ENCODE measurements around the gene RPL22.

RPL22 gene

DNA sequence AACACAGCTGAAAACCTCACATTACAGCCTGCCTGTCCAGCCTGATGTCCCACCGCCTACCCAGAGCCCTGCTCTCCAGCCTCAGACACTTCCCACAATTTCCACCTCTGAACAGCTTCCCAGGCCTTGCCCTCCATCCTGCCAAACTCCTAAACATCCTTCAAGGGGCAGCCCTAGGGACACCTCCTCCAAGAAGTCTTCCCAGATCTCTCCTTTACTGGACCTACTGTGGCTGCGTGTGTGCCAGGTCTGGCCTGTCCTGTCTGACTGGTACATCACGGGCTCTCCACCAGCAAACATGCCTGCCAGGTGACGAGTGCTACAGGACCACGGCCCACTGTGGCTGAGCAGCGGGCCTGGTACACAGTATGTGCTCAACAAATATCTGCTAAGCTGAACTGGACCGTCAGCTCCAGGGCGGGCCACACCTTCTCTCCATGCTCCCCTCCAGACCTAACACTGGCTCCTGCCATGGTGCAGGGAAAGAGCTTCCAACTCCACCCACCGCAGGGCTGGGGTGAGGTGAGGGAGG lies 48.0 kb downstream of the RPL22 start:
- DNase-seq, result no peak

DNA sequence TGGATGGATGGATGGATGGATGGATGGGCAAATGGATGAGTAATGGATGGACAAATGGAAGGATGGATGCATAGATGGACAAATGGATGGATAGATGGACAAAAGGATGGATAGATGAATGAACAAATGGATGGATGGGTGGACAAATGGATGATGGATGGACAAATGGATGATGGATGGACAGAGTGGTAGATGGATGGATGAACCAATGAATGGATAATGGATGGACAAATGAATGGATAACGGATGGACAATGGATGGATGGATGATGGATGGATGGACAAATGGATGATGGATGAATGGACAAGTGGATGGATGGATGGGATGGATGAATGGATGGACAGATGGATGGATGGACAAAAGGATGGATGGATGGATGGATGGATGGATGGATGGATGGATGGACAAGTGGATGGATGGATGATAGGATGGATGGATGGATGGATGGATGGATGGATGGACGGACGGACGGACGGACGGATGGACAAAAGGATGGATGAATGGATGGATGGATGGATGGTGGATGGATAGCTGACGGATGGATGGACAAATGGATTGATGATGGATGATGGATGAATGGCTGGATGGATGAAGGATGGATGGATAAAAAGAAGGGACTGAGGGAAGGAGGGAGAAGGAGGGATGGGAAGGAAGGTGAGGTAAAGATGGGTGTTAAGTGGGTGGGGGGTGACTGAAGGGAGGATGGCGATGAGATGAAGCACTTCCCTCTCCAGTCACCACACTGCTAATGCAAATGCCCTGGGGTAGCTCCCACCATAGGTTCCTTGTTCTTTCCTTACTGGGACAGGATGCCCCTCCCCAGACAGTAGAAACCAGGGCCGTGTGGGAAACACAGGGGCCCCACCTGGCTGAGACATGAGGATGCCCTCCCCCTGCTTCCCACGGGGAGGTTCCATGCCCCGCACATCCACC lies 49.1 kb downstream of the RPL22 start:
- no peak for DNase-seq

DNA sequence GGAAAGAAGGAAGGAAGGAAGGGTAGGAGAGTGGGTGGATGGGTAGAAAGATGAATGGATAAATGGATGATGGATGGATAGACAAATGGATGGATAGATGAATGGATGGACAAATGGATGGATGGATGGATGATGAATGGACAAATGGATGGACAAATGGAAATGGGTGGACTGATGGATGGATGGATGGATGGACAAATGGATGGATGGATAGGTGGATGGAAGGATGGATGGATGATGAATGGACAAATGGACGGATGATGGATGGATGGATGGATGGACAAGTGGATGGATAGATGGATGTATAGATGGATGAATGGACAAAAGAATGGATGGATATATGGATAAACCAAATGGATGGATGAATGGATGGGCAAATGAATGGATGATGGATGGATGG lies 49.8 kb downstream of the RPL22 start:
- DNase-seq, result no peak

DNA sequence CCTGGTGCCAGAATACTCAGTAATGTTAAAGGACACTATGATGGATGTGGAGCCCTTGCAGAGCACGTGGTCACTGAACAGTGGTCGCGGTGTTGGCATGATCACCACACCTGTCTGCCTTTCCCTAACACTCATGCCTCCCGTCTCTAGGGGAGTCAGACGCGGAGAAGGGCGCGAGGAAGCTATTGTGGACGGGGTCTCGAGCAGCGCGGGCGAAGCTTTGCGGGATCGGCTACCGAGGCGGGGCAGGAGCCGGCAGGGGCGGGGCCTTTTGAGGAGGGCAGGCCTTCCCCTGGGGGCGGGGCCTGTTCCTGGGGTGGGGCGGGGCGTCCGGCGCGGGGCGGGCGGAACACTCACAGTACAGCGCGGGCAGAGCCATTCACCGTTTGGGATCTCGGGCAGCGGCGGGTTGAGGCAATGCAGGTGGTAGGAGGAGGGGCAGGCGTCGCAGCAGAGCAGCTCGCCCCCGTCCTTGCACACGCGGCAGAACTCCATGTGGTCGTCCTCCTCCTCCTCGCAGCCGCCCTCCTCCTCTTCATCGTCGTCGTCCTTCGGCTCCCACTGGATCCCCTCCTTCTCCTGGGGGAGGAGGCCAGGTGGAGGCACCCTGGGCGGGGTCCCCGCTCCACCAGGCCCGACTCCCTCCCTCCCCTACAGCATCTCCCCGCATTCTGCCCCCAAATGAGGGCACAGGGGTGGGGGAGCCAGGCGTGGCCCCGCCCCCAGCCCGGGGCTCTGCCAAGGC lies 50.7 kb downstream of the RPL22 start:
- DNase-seq, result peak in 1 of 14 donors; percentile 3

GRCh38 chr1:6145864-6146410 lies 53.5 kb downstream of the RPL22 start:
- DNase-seq, result no peak

GRCh38 chr1:6145396-6145750 lies 54.0 kb downstream of the RPL22 start:
- no peak for DNase-seq

DNA sequence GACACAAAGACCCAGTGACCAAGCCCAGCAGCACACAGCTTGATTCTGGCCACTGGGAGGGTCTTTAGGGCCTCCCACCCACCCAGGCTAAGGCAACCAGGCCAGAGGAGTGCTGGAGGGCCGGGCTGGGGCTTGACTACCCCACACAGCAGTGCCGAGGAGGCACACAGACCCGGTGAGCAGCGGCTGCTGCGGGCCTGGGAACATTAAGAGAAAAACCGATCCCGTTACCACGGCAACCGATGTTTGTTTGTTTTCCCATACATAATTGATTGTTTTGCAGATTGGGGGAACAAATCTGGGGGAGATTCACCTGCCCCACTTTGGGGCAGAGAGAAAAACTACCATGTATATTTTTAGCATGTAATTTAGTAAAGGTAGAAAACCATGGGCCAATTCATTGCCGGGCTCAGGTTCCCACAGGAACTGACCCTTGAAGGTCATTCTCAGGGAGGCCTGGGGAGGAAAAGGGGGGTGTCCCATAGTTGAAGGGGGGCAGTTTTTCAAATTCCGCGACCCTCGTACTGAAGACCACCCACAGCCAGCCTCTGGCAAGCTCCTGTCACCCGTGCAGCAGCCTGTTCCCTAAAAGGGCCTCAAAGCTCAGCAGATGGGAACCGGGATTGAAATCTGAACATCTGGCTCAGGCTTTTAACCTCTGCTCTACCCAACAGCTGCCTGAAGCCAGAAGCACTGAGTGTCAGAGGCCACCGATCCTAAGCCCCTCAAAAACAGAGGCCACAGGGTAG lies 54.6 kb downstream of the RPL22 start:
- DNase-seq, result no peak

- no peak for DNase-seq
Measured at GRCh38 chr1:6144175-6144574, 55.2 kb downstream of the RPL22 start.

GRCh38 chr1:6143395-6143794 lies 56.0 kb downstream of the RPL22 start:
- no peak for DNase-seq

DNA sequence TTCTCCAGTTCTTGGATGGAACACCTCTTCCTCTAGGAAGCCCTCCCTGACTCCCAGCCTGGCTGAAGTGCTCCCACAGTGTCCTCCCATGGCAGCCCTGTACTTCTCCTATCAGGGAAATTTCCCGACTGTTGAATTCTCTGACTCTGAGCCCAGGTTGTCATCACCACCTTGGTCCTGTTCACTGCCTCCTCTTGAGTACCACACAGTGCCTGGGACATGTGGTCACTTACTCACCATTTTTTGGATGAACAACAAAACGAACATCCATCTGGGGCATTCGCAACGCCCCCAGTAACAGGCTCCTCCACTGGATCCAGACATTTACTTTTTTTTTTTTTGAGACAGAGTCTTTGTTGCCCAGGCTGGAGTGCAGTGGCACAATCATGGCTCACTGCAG lies 56.7 kb downstream of the RPL22 start:
- DNase-seq, result no peak

GRCh38 chr1:6142036-6142621 lies 57.3 kb downstream of the RPL22 start:
- no peak for DNase-seq

GRCh38 chr1:6141592-6141991 lies 57.8 kb downstream of the RPL22 start:
- DNase-seq, result no peak

DNA sequence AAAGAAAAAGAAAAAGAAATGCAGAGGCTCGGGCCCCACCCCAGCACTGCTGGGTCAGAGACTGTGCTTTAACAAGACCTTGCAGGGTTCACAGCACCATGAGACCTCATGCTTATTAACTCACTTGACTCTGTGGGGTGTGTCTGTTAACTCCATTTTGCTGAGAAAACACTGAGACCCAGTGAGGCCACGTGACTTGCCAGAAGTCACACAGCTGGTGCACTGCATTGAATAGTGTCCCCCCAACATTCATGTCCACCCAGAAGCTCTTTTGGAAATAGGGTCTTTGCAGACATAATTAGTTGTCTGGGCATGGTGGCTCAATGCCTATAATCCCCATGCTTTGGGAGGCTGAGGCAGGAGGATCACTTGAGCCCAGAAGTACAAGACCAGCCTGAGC lies 59.0 kb downstream of the RPL22 start:
- DNase-seq, result no peak

GRCh38 chr1:6137758-6138157 lies 61.6 kb downstream of the RPL22 start:
- DNase-seq, result no peak

- no peak for DNase-seq
Measured at GRCh38 chr1:6136516-6137220, 62.7 kb downstream of the RPL22 start.
